PC-3 (cell line): Measurements from ENCODE around the gene EEIG1. TPM values are rescaled to one million over a fixed set of nuclear protein-coding genes. Genes with fewer than 3 reads are reported as not detected.

Source experiments
- ATAC-seq: fragments of 200-7000 bp; cut with Tn5 transposase; 2 replicates; pipeline ENCODE4 v1.9.1; 2020; ENCODE audit warnings: mild to moderate bottlenecking, moderate library complexity
- BruUV-seq: library from RNA; stranded (reverse); fragments of 400-500 nt; replicated peaks from 2 replicates; lab custom pipeline; 2021; lab: Mats Ljungman, UMichigan
- CTCF ChIA-PET: fragments of 300-600 bp; sonication (Branson Sonifier 250); formaldehyde crosslinking; loops from one replicate; lab custom pipeline; 2022; ENCODE audit warnings: antibody characterized with exemption; lab: Charles Lee
- POLR2A ChIA-PET: fragments of 300-600 bp; sonication (Branson Sonifier 250); formaldehyde crosslinking; loops from one replicate; lab custom pipeline; 2022; ENCODE audit warnings: antibody characterized with exemption; ENCODE audit not compliant: unreplicated experiment; lab: Charles Lee
- DNase-seq: peaks from one replicate; pipeline ENCODE4 v3.0.0-alpha.2; 2015
- H2AFZ ChIP-seq: fragments of 300-600 bp; sonication (generic); 2 replicates; pipeline ENCODE4 v1.6.0; 2016; ENCODE audit warnings: antibody characterized with exemption, low read length
- H3F3A ChIP-seq: fragments of 300-600 bp; sonication (generic); one replicate; pipeline ENCODE4 v1.6.0; 2017; ENCODE audit warnings: antibody characterized with exemption, low read length, control low read depth, mild to moderate bottlenecking; ENCODE audit not compliant: unreplicated experiment
- H3K27ac ChIP-seq: fragments of 300-600 bp; sonication (generic); 2 replicates; pipeline ENCODE4 v1.5.1; 2016; ENCODE audit warnings: mild to moderate bottlenecking, low read length
- H3K27me3 ChIP-seq: fragments of 300-600 bp; sonication (generic); 2 replicates; pipeline ENCODE4 v1.6.1; 2016; ENCODE audit warnings: low read length, mixed read lengths
- H3K36me3 ChIP-seq: fragments of 300-600 bp; sonication (generic); 2 replicates; pipeline ENCODE4 v1.6.1; 2016; ENCODE audit warnings: low read depth, mixed run types, low read length, mixed read lengths
- H3K4me1 ChIP-seq: fragments of 300-600 bp; sonication (generic); 2 replicates; pipeline ENCODE4 v1.5.1; 2016; ENCODE audit warnings: low read length; ENCODE audit not compliant: insufficient read depth
- H3K4me2 ChIP-seq: fragments of 300-600 bp; sonication (generic); 2 replicates; pipeline ENCODE4 v1.6.0; 2016; ENCODE audit warnings: low read length
- H3K4me3 ChIP-seq: fragments of 300-600 bp; sonication (generic); 2 replicates; pipeline ENCODE4 v1.5.1; 2016; ENCODE audit warnings: mild to moderate bottlenecking, low read length, mixed read lengths
- H3K79me2 ChIP-seq: fragments of 300-600 bp; sonication (generic); 2 replicates; pipeline ENCODE4 v1.6.1; 2017; ENCODE audit warnings: low read length, mixed read lengths
- H3K9ac ChIP-seq: fragments of 300-600 bp; sonication (generic); 2 replicates; pipeline ENCODE4 v1.6.0; 2016; ENCODE audit warnings: mild to moderate bottlenecking, low read length
- H3K9me2 ChIP-seq: fragments of 300-600 bp; sonication (generic); replicated peaks from 2 replicates; pipeline ENCODE4 v1.6.1; 2016; ENCODE audit warnings: mixed run types, low read length, mixed read lengths
- H3K9me3 ChIP-seq: fragments of 300-600 bp; sonication (generic); 2 replicates; pipeline ENCODE4 v1.6.1; 2016; ENCODE audit warnings: low read length, mixed read lengths
- H4K20me1 ChIP-seq: fragments of 300-600 bp; sonication (generic); 2 replicates; pipeline ENCODE4 v1.6.1; 2016; ENCODE audit warnings: low read length, mixed read lengths
- CTCF ChIP-seq: fragments of 300-600 bp; sonication (generic); conservative IDR thresholded peaks from 2 replicates; pipeline ENCODE4 v1.5.1; 2017; ENCODE audit warnings: antibody characterized with exemption, low read depth, mild to moderate bottlenecking, low read length
- EZH2 ChIP-seq: fragments of 300-600 bp; sonication (generic); IDR thresholded peaks from one replicate; pipeline ENCODE4 v1.6.1; 2017; ENCODE audit warnings: antibody characterized with exemption, mild to moderate bottlenecking, low read length; ENCODE audit not compliant: unreplicated experiment
- EZH2phosphoT487 ChIP-seq: fragments of 300-600 bp; sonication (generic); IDR thresholded peaks from 2 replicates; pipeline ENCODE4 v1.6.1; 2018; ENCODE audit warnings: mild to moderate bottlenecking, antibody characterized with exemption, low read length, borderline replicate concordance
- intact Hi-C: fragments of 100-400 bp; cut with micrococcal nuclease; formaldehyde crosslinking; loops from 2 replicates; pipeline ENCODE4 v1.9.0; 2023
- total RNA-seq: library from RNA; depleted of rRNA; stranded (reverse); fragments of >200 nt; gene quantifications from 2 replicates; pipeline ENCODE4 v1.2.3, GENCODE V29; 2014

Gene EEIG1
- total RNA-seq, 1 experiment from 2014 or later = 10.8 TPM

DNA sequence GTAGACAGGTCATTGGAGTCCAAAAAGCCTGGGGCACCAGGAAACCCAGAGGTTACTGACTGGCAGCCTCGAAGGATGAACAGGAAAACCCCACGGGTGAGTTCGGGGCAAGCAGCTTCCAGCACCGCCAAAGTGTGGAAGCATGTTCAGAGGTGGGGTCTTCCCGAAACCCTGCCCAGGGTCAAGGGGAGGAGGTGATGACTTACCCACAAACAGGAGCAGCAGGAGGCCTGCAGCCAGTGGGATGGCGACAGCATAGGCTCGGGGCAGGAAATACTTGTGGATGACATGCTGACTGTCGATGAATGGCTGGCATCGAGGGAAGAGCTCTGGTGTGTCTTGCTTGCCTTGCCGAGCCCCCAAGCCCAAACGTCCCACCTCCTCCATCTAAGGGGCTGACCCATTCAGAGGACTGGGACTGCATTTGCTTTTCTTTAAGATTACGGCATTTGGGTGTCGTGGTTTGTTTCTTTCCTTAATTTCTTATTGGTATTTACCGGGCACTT is 44.4 kb downstream of the EEIG1 start:
- Histone ChIP-seq H3F3A (no peaks in the 10 kb centered on the region), H3K79me2 (peaks cover 31% of the 10 kb centered on the region), H3K4me2 (peak overlapping the region; percentile 99), H3K27ac (no peak overlapping the region), H3K9me2 (no peaks in the 10 kb centered on the region), H3K9me3 (no peaks in the 10 kb centered on the region), H3K4me3 (peak overlapping the region; percentile 93), H3K27me3 (no peaks in the 10 kb centered on the region), H3K4me1 (peaks cover 24% of the 10 kb centered on the region; the same call in 1 of the 2 replicates), H2AFZ (no peak overlapping the region), H3K36me3 (no peaks in the 10 kb centered on the region), H4K20me1 (no peaks in the 10 kb centered on the region), H3K9ac (peak overlapping the region; percentile 88)
- TF ChIP-seq CTCF = no peak
- no peak for TF ChIP-seq EZH2
- intact Hi-C loops = no loop called here
- ChIA-PET POLR2A (no interaction called here), CTCF (no interaction called here)
- DNase-seq (no peak), ATAC-seq (no peak)
- no TSS peak for BruUV-seq

DNA sequence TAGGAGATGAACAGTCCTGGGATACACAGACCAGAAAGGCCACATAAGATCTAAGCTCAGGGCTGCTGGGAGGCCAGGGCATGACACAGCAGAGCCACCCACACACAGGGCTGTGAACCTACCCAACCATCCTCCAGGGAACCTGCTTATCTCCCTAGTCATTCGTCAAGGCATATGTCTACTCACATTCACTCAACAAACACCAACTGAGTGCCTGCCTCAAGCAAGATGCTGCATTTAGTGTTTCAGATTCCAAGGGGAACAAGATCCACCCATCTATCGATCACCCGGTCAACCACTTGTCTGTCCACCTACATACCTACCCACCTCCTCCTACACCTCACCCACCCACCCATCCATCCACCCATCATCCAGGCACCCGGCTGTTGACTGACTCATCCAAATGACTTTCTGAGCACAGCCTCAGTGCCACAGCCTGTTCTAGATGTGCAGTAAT is 45.0 kb downstream of the EEIG1 start:
- no peaks in the 10 kb centered on the region for H4K20me1 ChIP-seq
- ChIA-PET POLR2A (no interaction called here), CTCF (no interaction called here)
- no peak overlapping the region for H3K27ac ChIP-seq
- no TSS peak for BruUV-seq
- H3K9ac ChIP-seq = no peak overlapping the region
- peaks cover 31% of the 10 kb centered on the region for H3K79me2 ChIP-seq
- H3K9me3 ChIP-seq = no peaks in the 10 kb centered on the region
- H3K9me2 ChIP-seq = no peaks in the 10 kb centered on the region
- H3K4me2 ChIP-seq = peak overlapping the region; percentile 99
- H3K4me1 ChIP-seq = peaks cover 30% of the 10 kb centered on the region; the same call in 1 of the 2 replicates
- TF ChIP-seq CTCF (no peak), EZH2 (no peak), EZH2phosphoT487 (no peak)
- H3K27me3 ChIP-seq = no peaks in the 10 kb centered on the region
- intact Hi-C loops = no loop called here
- H2AFZ ChIP-seq = no peak overlapping the region
- DNase-seq (no peak), ATAC-seq (no peak)
- no peaks in the 10 kb centered on the region for H3K36me3 ChIP-seq
- no peaks in the 10 kb centered on the region for H3F3A ChIP-seq
- peak overlapping the region; percentile 93; the same call in 1 of the 2 replicates for H3K4me3 ChIP-seq

DNA sequence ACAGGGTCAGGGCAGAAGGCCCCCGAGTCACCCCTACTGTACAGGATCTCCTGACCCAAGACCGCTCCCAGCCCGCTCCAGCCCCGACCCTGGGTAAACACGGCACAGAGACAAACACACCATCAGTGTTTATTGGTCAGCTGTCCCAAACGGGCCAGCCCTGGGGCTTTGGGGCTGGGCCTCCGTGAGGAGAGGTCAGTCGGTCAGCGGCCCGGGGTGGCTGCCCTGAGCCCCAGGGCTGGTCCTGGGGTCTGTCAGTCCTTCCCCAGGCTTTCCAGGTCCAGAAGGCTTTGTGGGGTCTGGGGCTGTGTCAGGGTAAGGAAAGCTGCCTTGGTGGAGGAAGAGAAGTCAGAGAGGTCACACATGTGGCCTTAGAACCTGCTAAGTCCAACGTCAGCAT is 45.8 kb downstream of the EEIG1 start:
- no peak for TF ChIP-seq EZH2
- intact Hi-C loops = no loop called here
- CTCF ChIA-PET = no interaction called here
- H3K36me3 ChIP-seq = no peaks in the 10 kb centered on the region
- POLR2A ChIA-PET = no interaction called here
- no peak overlapping the region for H3K27ac ChIP-seq
- no peaks in the 10 kb centered on the region for H3K9me3 ChIP-seq
- H3K4me3 ChIP-seq = no peak overlapping the region
- no peak for ATAC-seq
- no peak overlapping the region for H2AFZ ChIP-seq
- no peak overlapping the region for H3K9ac ChIP-seq
- H3K9me2 ChIP-seq = no peaks in the 10 kb centered on the region
- H3K27me3 ChIP-seq = no peaks in the 10 kb centered on the region
- no peak for DNase-seq
- peaks cover 34% of the 10 kb centered on the region; the same call in 1 of the 2 replicates for H3K4me1 ChIP-seq
- no TSS peak for BruUV-seq
- H4K20me1 ChIP-seq = no peaks in the 10 kb centered on the region
- H3K79me2 ChIP-seq = peaks cover 31% of the 10 kb centered on the region
- H3F3A ChIP-seq = no peaks in the 10 kb centered on the region
- H3K4me2 ChIP-seq = no peak overlapping the region
